GM10847 (cell line): ENCODE measurements around the gene SERPINA9.

ENCODE experiments used
- POLR2A ChIP-seq: IDR thresholded peaks from 2 replicates; pipeline ENCODE4 v1.6.1; 2011; ENCODE audit not compliant: insufficient read length; ENCODE audit errors: extremely low read depth

SERPINA9 gene

DNA sequence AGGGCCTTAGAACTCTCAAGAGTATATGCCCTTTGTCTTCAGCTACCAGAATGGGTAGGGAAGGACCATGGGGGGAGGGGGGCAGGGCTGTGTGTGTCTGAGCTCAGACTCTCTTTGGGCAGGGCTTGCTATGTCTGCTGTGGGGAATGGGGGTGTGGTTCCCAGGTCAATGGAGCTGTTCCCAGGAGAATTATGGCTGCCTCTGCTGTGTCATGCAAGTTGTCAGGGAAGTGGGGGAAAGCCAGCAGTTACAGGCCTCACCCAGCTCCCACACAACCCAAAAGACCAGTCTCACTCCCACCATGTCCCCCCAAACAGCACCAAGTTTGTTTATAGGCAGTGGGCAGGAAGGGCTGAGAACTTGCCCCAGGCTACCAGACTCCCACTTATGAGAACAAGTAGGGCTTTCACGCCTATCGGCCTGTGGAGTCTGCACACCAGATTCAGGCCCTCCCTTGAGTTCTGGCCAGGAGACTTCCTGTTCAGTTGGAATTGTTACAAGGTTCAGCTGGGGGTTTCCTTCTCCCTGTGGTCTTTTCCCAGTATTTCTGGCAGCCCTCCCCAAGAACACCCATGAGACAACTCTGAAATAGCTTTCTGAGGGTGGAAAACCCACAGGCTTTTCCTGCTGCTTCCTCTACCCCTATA lies 17.3 kb downstream of the SERPINA9 start:
- TF ChIP-seq POLR2A, result no peak

DNA sequence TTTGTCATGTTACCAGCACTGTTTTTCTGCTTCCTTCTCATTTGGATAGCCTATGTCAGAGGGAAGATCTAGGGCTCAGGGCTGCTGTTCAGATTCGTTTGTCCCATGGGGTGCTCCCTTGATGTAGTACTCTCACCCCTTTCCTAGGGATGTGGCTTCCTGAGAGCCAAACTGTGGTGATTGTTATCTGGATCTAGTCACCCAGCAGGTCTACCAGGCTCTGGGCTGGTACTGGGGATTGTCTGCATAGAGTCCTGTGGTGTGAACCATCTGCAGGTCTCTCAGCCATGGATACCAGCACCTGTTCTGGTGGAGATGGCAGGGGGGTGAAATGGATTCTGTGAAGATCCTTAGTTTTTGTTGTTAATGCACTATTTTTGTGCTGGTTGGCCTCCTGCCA lies 17.9 kb downstream of the SERPINA9 start:
- TF ChIP-seq POLR2A, result no peak

DNA sequence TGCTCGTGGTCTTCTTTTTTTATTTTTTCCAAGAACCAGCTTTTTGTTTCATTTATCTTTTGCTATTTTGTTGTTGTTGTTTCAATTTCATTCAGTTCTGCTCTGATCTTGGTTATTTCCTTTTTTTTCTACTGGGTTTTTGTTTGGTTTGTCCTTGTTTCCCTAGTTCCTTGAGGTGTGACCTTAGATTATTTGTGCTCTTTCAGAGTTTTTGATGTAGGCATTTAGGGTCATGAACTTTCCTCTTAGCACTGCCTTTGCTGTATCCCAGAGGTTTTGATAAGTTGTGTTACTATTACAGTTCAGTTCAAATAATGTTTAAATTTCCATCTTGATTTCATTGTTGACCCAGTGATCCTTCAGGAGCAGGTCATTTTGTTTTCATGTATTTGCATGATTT lies 20.1 kb downstream of the SERPINA9 start:
- no peak for TF ChIP-seq POLR2A

DNA sequence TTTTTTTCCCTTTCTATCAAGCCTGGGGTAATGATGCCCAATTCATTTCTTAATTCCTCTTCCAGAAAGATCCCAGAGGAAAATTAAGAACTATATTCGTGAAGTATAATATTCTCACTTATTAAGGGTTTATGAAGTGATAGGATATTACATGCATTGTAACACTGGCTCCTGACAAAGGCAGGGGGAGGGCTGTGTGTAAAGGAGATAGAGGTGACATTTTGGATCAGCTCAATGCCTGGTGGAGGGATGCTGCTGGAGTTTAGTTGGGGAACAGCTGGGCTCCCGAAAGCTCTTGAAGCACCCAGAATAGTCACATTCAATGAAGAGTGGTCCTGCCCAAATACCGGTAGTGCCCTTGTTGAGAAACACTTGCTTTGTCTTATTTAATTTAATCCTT lies 24.2 kb downstream of the SERPINA9 start:
- TF ChIP-seq POLR2A, result no peak

DNA sequence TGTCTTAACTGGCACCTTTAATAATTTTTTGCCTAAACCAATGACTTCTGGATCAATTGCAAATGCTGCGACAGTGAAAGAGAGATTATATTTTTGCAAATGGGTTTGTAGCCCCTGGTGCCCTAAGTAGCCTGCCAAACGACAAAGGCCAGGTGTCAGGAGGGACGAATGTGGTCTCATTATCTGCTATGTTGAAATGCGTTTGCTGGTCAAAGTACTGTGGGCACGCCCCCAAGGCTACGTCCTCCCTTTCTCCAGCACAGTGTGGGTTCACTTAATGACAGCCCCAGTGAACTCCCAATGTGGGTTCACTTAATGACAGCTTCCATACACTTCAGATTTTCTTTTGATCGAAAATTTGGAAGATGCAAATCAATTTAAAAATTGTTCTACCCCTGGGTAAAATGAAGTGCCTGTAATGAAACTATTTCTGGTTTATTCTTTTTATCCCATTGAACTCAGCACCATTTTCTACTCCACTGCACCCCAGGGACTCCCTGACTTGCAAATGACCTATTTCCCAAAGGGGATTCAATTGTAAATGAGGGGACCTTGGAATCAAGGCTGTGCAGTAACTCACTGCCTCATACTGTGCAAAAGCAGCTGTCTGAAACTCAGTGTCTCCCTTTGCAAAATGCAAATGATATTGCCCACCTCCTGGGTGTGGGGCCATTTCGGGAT lies 24.8 kb downstream of the SERPINA9 start:
- no peak for TF ChIP-seq POLR2A

DNA sequence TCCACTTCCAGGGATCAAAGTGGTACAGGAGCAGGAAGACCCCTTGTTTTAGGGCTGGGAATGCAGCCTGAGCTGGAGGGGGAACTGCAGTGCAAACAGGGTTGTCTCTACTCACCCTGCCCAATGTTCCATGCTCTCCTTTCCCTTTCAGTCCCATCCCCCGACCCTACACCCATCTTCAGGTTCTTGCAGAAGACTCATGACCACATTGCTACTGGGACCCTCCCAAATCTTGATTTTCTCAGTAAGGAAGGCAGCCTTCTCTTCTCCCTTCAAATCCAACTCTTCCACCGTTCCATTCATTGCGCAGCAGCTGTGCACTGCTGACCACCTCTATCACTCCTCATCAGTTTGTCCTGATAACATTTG lies 25.3 kb downstream of the SERPINA9 start:
- no peak for TF ChIP-seq POLR2A

DNA sequence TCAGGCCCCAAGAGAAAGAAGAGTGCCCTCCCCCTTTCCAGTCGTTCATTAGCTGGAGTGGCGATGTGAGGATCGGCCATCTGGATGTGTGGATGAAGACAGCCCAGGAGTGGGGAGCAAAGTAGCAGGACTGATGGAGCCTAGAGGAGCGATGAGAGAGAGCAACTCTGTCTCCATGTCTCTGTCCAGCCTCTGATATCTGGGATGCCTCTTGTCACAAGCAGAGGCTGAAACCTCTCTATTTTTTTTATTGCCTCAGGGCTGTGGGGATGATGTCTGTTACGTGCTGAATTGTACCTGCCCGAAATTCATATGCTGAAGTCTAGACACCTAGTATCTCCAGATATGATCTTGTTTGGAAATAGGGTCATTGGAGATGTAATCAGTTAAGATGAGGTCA lies 26.1 kb downstream of the SERPINA9 start:
- no peak for TF ChIP-seq POLR2A

DNA sequence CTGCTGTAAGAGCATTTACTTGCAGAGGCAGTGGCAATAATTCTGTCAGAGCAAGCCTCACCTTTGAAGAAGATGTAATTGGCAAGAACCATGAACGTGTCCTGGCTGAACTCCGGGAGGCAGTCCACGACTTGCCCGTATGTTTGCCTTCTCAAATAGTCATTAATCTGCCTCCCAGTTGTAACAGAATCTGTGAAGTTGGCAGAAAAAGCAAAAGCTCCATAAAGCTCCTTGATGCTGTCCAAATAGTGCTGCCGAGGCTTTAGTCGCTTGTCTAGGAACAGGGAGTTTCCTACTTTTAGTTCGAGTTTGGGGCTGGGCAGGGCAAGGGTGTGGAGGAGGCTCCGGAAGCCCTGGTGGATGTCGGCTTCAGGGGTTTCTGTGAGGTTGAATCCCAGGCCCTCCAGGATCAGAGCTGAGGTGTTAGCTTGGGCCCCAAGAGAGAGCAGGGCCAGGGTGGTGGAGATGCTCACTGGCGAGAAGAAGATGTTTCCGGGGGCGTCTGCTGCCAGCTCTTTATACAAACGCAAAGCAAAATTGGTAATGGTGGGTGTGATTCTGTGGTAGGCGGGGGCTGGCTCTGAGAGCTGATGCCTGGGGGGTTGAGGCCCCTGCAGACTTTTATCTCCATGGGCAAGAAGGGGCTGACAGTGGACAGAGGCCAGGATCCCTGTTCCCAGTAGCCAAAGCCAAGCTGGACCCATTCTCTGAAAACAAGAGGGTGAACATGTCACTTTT lies 27.8 kb downstream of the SERPINA9 start:
- no peak for TF ChIP-seq POLR2A

DNA sequence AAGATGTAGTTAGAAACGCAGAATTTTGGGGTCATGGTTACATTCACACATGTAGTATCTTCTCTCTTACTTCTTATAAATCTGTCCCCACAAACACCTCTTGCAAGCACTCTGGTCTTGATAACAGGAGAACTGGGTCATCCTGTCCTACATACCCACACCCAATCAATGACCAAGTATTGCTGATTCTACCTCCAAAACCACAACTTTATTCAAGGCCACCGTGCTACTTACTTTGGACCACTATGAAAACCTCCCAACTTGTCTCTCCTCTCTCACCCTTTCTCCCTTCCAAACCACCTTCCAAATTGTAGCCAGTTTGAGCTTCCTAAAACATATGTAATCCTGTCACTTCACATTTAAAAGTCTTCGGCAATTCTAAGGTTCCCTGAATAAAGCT lies 28.8 kb downstream of the SERPINA9 start:
- no peak for TF ChIP-seq POLR2A

DNA sequence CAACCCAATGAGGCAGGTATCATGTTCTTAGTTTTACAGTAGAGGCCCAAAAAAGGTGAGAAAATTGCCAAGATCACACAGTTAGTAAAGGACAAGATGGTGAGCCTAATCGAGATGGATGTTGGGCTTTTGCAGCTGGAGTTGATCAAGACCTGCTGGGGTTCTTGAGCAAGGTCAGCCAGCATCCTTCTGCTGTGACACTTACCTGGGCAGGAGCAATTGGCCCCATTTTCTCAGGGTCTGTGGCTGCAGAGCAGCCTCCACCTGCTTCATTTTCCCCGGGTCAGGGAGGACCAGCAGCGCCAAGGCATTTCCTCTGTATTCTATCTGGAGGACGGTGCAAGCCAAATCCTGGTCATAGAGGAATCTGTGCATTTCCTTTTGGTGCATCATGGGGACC lies 29.9 kb downstream of the SERPINA9 start:
- TF ChIP-seq POLR2A, result no peak

DNA sequence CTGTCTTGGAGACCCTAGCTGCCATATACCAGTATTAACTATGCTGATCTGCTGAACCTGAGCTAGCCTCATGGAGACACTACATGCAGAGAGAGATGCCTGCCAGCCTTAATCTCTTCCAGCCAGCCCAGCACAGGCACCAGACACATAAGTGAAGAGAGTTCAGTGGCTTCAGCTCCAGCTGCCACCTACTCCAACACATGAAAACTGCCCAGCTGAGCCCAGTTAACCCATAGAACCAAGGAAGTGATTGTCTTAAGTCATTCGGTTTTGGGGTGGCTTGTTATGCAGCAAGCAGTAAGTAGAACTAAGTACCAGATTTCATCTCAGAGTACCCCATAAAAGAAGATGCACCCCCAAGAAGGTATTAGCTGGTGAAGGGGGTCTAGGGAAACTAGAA lies 31.0 kb downstream of the SERPINA9 start:
- TF ChIP-seq POLR2A, result no peak

DNA sequence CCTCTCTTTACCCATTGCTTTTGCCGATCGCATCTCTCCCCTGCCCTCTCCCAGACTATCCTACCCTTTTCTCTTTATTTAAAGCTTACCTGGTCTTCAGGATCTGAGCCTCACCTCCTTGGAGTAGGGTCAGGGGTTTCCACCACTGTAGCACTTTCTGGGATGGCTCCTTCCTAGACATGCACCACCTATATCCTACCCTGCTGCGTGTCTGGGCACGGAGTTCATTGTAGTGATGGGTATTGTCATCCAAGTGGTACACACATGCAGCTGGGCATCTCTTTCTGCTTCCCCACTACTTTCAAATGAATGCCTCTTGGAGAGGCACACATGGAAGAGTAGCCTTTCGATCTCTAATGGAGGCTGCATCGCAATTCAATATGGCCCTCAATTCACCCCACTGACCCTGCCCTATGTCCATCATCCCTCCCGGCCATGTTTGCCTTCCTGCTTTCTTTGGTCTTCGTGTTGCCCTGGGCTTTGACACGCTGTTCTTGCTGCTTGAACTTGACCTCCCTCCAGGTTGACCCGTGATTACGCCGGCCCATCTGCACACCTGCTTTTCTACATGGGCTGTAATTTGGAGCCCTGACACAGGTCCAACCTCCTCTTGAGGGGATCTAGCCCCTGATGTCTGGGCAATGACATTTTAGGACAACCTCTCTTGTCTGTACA lies 34.3 kb downstream of the SERPINA9 start:
- TF ChIP-seq POLR2A, result no peak

DNA sequence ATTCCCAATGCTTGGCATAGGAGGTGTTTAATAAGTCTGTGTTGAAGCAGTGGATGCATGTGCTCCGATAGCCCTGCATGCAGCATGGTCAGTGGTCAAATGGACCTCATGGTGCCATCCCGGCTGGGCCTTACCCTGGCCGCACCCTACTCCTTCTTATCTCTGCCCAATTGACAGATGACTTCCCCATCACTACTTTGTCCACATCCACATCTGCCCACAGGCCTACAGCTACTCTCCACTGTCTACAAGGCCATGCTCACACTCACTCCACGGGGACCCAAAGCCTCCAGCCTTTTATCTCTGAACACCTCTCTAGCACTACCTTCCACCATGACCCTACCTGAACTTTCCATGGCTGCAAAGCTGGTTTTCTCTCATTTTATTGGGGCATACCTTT lies 34.9 kb downstream of the SERPINA9 start:
- TF ChIP-seq POLR2A, result no peak

DNA sequence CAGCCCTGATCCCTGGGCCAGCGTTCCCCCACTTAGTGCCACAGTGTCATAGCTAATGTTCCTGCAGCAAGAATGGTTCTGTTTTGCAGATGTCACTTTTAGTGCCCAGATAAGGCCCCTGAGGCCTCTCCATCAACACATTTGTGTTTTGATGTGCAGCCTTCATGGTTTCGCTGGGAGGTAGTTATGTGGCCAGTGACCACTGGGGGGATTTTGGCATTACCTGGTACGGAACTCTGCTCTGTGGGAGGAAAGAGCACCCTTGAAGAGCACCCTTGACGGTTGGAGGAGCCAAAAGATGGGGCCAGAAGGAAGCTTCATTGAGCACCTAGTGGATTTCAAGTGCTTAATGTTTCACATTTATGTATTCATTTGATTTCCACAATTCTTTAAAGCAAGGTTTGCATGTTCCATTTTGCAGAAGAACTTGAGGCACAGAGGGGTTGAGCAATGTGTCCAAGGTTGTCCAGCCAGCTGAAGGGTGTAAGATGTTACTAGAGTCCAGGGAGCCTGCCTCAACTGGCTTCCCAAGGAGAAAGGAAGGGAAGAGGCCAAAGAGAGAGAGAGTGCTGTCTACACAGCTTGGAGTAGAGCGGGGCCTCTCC lies 36.4 kb downstream of the SERPINA9 start:
- TF ChIP-seq POLR2A, result no peak

DNA sequence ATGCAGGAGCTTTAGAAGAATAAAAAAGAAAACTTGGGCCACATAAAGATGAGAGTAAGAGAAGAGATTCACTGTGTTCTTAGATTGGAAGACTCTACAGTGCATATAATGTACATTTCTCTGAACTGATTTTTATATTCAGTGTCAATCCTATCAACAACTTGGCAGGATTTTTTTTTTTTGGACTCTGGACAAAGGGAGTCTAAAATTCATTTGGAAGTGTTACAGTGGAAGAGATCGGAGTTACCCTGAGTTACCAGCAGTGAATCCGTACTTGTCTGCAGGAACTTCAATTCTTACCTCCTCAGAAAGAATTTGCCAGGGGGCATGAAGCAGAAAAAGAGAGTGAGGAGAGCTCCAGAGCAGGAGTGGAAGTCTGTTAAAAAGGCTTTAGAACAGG lies 47.4 kb downstream of the SERPINA9 start:
- no peak for TF ChIP-seq POLR2A
